ENCODE data around the gene FOLR1.

FOLR1 gene

GRCh38 chr11:72238492-72239312 lies 46.8 kb downstream of the FOLR1 start:
- Histone ChIP-seq H3K4me3 (ENCODE audit: severe bottlenecking) (no peak overlapping the region), H3K36me3 (ENCODE audit: low read depth) (peaks cover 43% of the 10 kb centered on the region), H3K4me1 (ENCODE audit: insufficient read depth, poor library complexity, severe bottlenecking) (no peaks in the 10 kb centered on the region), H3K27ac (ENCODE audit: poor library complexity, severe bottlenecking) (peak overlapping the region; percentile 9), H3K9me3 (ENCODE audit: severe bottlenecking) (no peaks in the 10 kb centered on the region), H3K27me3 (ENCODE audit: insufficient read depth, poor library complexity, severe bottlenecking) (peaks cover 27% of the 10 kb centered on the region)
- TF ChIP-seq, protein P1, sequence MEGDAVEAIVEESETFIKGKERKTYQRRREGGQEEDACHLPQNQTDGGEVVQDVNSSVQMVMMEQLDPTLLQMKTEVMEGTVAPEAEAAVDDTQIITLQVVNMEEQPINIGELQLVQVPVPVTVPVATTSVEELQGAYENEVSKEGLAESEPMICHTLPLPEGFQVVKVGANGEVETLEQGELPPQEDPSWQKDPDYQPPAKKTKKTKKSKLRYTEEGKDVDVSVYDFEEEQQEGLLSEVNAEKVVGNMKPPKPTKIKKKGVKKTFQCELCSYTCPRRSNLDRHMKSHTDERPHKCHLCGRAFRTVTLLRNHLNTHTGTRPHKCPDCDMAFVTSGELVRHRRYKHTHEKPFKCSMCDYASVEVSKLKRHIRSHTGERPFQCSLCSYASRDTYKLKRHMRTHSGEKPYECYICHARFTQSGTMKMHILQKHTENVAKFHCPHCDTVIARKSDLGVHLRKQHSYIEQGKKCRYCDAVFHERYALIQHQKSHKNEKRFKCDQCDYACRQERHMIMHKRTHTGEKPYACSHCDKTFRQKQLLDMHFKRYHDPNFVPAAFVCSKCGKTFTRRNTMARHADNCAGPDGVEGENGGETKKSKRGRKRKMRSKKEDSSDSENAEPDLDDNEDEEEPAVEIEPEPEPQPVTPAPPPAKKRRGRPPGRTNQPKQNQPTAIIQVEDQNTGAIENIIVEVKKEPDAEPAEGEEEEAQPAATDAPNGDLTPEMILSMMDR (IDR thresholded peaks at IDR 0.05; ENCODE audit: poor library complexity, severe bottlenecking), result peak; percentile 36
- DNase-seq (ENCODE audit: low spot score) (no peak), ATAC-seq (ENCODE audit: low read depth) (no peak)

GRCh38 chr11:72239313-72239848 lies 47.4 kb downstream of the FOLR1 start:
- peaks cover 36% of the 10 kb centered on the region for H3K36me3 ChIP-seq (ENCODE audit: low read depth)
- TF ChIP-seq, protein P1 (IDR thresholded peaks at IDR 0.05; ENCODE audit: poor library complexity, severe bottlenecking), result no peak
- ATAC-seq (ENCODE audit: low read depth), result peak; percentile 59
- peaks cover 32% of the 10 kb centered on the region for H3K27me3 ChIP-seq (ENCODE audit: insufficient read depth, poor library complexity, severe bottlenecking)
- peak overlapping the region; percentile 9 for H3K27ac ChIP-seq (ENCODE audit: poor library complexity, severe bottlenecking)
- peak overlapping the region; percentile 28 for H3K4me3 ChIP-seq (ENCODE audit: severe bottlenecking)
- H3K9me3 ChIP-seq (ENCODE audit: severe bottlenecking), result no peaks in the 10 kb centered on the region
- no peaks in the 10 kb centered on the region for H3K4me1 ChIP-seq (ENCODE audit: insufficient read depth, poor library complexity, severe bottlenecking)
- DNase-seq (ENCODE audit: low spot score), result no peak

- no peak for DNase-seq (ENCODE audit: low spot score)
- Histone ChIP-seq H3K27ac (ENCODE audit: poor library complexity, severe bottlenecking) (peak overlapping the region; percentile 9), H3K36me3 (ENCODE audit: low read depth) (peaks cover 30% of the 10 kb centered on the region), H3K4me3 (ENCODE audit: severe bottlenecking) (peak overlapping the region; percentile 28), H3K9me3 (ENCODE audit: severe bottlenecking) (no peaks in the 10 kb centered on the region), H3K27me3 (ENCODE audit: insufficient read depth, poor library complexity, severe bottlenecking) (peaks cover 37% of the 10 kb centered on the region), H3K4me1 (ENCODE audit: insufficient read depth, poor library complexity, severe bottlenecking) (no peaks in the 10 kb centered on the region)
- TF ChIP-seq, protein P1 (IDR thresholded peaks at IDR 0.05; ENCODE audit: poor library complexity, severe bottlenecking), result no peak
- peak; percentile 44; the same call in 2 of the 3 replicates for ATAC-seq (ENCODE audit: low read depth)
Measured at GRCh38 chr11:72239849-72240460, 48.0 kb downstream of the FOLR1 start.

- 0 out of 3 replicates have a peak, but pooled peaks have one; percentile 1 for ATAC-seq (ENCODE audit: low read depth)
- TF ChIP-seq, protein P1 (IDR thresholded peaks at IDR 0.05; ENCODE audit: poor library complexity, severe bottlenecking), result no peak
- Histone ChIP-seq H3K4me3 (ENCODE audit: severe bottlenecking) (no peak overlapping the region), H3K27me3 (ENCODE audit: insufficient read depth, poor library complexity, severe bottlenecking) (peaks cover 45% of the 10 kb centered on the region), H3K9me3 (ENCODE audit: severe bottlenecking) (no peaks in the 10 kb centered on the region), H3K4me1 (ENCODE audit: insufficient read depth, poor library complexity, severe bottlenecking) (no peaks in the 10 kb centered on the region), H3K36me3 (ENCODE audit: low read depth) (peaks cover 25% of the 10 kb centered on the region), H3K27ac (ENCODE audit: poor library complexity, severe bottlenecking) (no peak overlapping the region)
- no peak for DNase-seq (ENCODE audit: low spot score)
Measured at GRCh38 chr11:72240461-72241290, 48.7 kb downstream of the FOLR1 start.

All from RWPE2 (cell line).